ENCODE measurements around the gene MEIS2.

DNA sequence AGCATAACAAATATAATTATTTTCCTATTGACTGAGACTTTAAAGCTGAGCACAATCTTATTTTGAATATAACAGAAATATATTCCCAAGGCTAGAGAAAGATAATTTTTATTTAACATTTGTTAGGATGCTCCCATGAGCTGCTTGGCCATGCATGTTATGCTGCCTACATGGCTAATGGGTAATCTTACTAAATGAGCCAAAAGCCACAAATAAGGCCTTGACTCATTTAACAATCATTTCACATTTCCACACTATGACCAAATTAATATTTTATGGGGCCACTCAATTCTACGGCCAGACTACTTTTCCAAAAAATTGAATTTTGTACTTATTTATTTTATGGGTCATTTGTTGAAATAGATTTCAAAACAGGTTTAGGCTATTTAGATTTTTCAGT is 141.7 kb downstream of the MEIS2 start:
- TF ChIP-seq TCF7L2 (IDR thresholded peaks at IDR 0.05; ENCODE audit: borderline replicate concordance, low read depth, low read length) (no peak), RBAK (tag by site-specific recombination; IDR thresholded peaks at IDR 0.05) (no peak), IKZF3 (tag by site-specific recombination; IDR thresholded peaks at IDR 0.05) (no peak), ZFHX2 (tag by site-specific recombination; conservative IDR thresholded peaks at IDR 0.05) (no peak)
- TF ChIP-seq, protein P1, sequence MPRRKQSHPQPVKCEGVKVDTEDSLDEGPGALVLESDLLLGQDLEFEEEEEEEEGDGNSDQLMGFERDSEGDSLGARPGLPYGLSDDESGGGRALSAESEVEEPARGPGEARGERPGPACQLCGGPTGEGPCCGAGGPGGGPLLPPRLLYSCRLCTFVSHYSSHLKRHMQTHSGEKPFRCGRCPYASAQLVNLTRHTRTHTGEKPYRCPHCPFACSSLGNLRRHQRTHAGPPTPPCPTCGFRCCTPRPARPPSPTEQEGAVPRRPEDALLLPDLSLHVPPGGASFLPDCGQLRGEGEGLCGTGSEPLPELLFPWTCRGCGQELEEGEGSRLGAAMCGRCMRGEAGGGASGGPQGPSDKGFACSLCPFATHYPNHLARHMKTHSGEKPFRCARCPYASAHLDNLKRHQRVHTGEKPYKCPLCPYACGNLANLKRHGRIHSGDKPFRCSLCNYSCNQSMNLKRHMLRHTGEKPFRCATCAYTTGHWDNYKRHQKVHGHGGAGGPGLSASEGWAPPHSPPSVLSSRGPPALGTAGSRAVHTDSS (tag by site-specific recombination; IDR thresholded peaks at IDR 0.05) = no peak
- TF ChIP-seq, protein P2, sequence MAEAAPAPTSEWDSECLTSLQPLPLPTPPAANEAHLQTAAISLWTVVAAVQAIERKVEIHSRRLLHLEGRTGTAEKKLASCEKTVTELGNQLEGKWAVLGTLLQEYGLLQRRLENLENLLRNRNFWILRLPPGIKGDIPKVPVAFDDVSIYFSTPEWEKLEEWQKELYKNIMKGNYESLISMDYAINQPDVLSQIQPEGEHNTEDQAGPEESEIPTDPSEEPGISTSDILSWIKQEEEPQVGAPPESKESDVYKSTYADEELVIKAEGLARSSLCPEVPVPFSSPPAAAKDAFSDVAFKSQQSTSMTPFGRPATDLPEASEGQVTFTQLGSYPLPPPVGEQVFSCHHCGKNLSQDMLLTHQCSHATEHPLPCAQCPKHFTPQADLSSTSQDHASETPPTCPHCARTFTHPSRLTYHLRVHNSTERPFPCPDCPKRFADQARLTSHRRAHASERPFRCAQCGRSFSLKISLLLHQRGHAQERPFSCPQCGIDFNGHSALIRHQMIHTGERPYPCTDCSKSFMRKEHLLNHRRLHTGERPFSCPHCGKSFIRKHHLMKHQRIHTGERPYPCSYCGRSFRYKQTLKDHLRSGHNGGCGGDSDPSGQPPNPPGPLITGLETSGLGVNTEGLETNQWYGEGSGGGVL (tag by site-specific recombination; IDR thresholded peaks at IDR 0.05) = no peak
- TF ChIP-seq, protein P3, sequence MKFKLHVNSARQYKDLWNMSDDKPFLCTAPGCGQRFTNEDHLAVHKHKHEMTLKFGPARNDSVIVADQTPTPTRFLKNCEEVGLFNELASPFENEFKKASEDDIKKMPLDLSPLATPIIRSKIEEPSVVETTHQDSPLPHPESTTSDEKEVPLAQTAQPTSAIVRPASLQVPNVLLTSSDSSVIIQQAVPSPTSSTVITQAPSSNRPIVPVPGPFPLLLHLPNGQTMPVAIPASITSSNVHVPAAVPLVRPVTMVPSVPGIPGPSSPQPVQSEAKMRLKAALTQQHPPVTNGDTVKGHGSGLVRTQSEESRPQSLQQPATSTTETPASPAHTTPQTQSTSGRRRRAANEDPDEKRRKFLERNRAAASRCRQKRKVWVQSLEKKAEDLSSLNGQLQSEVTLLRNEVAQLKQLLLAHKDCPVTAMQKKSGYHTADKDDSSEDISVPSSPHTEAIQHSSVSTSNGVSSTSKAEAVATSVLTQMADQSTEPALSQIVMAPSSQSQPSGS (tag by site-specific recombination; IDR thresholded peaks at IDR 0.05; ENCODE audit: low read depth) = no peak

Data from HEK293 (cell line).